NCI-H226 (cell line): Measurements from ENCODE around the gene BANK1.

Source experiments
- DNase-seq: peaks from one replicate; pipeline ENCODE4 v3.0.0-alpha.2; 2015

The BANK1 gene

GRCh38 chr4:101910786-101911373 lies 120.3 kb downstream of the BANK1 start:
- no peak for DNase-seq

GRCh38 chr4:101911616-101912015 lies 121.1 kb downstream of the BANK1 start:
- no peak for DNase-seq

- DNase-seq = no peak
These were observed 124.2 kb downstream of the BANK1 start for GRCh38 chr4:101914761-101915160.

- no peak for DNase-seq
These were observed 128.9 kb downstream of the BANK1 start for GRCh38 chr4:101919373-101919977.

- no peak for DNase-seq
These were observed 130.8 kb downstream of the BANK1 start for GRCh38 chr4:101921370-101921769.

- DNase-seq = no peak
These were observed 141.1 kb downstream of the BANK1 start for GRCh38 chr4:101931619-101932018.

- DNase-seq = no peak
These were observed 143.3 kb downstream of the BANK1 start for GRCh38 chr4:101933855-101934254.

- DNase-seq = no peak
These were observed 148.3 kb downstream of the BANK1 start for GRCh38 chr4:101938836-101939235.

GRCh38 chr4:101941816-101942358 lies 151.4 kb downstream of the BANK1 start:
- no peak for DNase-seq

- no peak for DNase-seq
These were observed 152.4 kb downstream of the BANK1 start for GRCh38 chr4:101942891-101943290.

GRCh38 chr4:101944649-101945048 lies 154.1 kb downstream of the BANK1 start:
- peak; percentile 46 for DNase-seq

- DNase-seq = no peak
These were observed 157.5 kb downstream of the BANK1 start for GRCh38 chr4:101948055-101948454.

- DNase-seq = no peak
These were observed 158.4 kb downstream of the BANK1 start for GRCh38 chr4:101948951-101949350.

GRCh38 chr4:101950258-101950979 lies 159.9 kb downstream of the BANK1 start:
- no peak for DNase-seq

- DNase-seq = no peak
These were observed 162.5 kb downstream of the BANK1 start for GRCh38 chr4:101952985-101953384.

- peak; percentile 86 for DNase-seq
These were observed 163.4 kb downstream of the BANK1 start for GRCh38 chr4:101953949-101954348.

GRCh38 chr4:101954351-101954750 lies 163.8 kb downstream of the BANK1 start:
- peak; percentile 43 for DNase-seq

- no peak for DNase-seq
These were observed 164.6 kb downstream of the BANK1 start for GRCh38 chr4:101954975-101955678.

GRCh38 chr4:101956068-101956825 lies 165.7 kb downstream of the BANK1 start:
- no peak for DNase-seq

- DNase-seq = no peak
These were observed 168.0 kb downstream of the BANK1 start for GRCh38 chr4:101958547-101958946.

GRCh38 chr4:101960431-101960830 lies 169.9 kb downstream of the BANK1 start:
- no peak for DNase-seq

- no peak for DNase-seq
These were observed 170.6 kb downstream of the BANK1 start for GRCh38 chr4:101961144-101961543.
